HepG2 (cell line): Measurements from ENCODE around the gene C19orf33. TPM values are rescaled to one million over a fixed set of nuclear protein-coding genes. Genes with fewer than 3 reads are reported as not detected.

Source experiments
- ATF4 ChIP-seq, 2 experiments: fragments of 450-650 bp in 1 of 2; sonication (generic) in 1 of 2; formaldehyde crosslinking; IDR thresholded peaks; 2 replicates each; pipeline versions ENCODE4 v1.5.0 to v1.8.0; 2020 to 2022; ENCODE audit warnings: mild to moderate bottlenecking in 1 of 2, missing genetic modification reagents in 1 of 2
- DNMT3B ChIP-seq: conservative IDR thresholded peaks from 2 replicates; pipeline ENCODE4 v1.6.1; 2016; ENCODE audit warnings: missing biosample characterization, control low read depth
- EED ChIP-seq: sonication (generic); formaldehyde crosslinking; IDR thresholded peaks from 2 replicates; pipeline ENCODE4 v1.5.0; 2020; ENCODE audit warnings: mild to moderate bottlenecking, missing genetic modification reagents
- ELF4 ChIP-seq: sonication (generic); formaldehyde crosslinking; IDR thresholded peaks from 2 replicates; pipeline ENCODE4 v1.5.0; 2020; ENCODE audit warnings: missing genetic modification reagents, mild to moderate bottlenecking, moderate library complexity, borderline replicate concordance
- HMG20B ChIP-seq: conservative IDR thresholded peaks from 2 replicates; pipeline ENCODE4 v1.6.1; 2016; ENCODE audit warnings: missing genetic modification reagents, missing compliant biosample characterization
- MYC ChIP-seq: sonication (generic); formaldehyde crosslinking; IDR thresholded peaks from 2 replicates; pipeline ENCODE4 v1.9.0; 2021; ENCODE audit warnings: missing genetic modification reagents, borderline replicate concordance
- NFATC3 ChIP-seq: sonication (generic); formaldehyde crosslinking; IDR thresholded peaks from 2 replicates; pipeline ENCODE4 v1.5.1; 2020; ENCODE audit warnings: mild to moderate bottlenecking, missing genetic modification reagents
- POLR2AphosphoS5 ChIP-seq: IDR thresholded peaks from 2 replicates; pipeline ENCODE4 v1.6.1; 2012; ENCODE audit warnings: low read depth, low read length
- RERE ChIP-seq: IDR thresholded peaks from 2 replicates; pipeline ENCODE4 v1.6.1; 2016; ENCODE audit warnings: low read depth, missing genetic modification reagents, missing compliant biosample characterization
- SAFB2 ChIP-seq: sonication (generic); formaldehyde crosslinking; IDR thresholded peaks from 2 replicates; pipeline ENCODE4 v1.5.1; 2020; ENCODE audit warnings: missing genetic modification reagents, low read depth, mild to moderate bottlenecking, borderline replicate concordance
- THAP8 ChIP-seq: sonication (generic); formaldehyde crosslinking; IDR thresholded peaks from 2 replicates; pipeline ENCODE4 v1.5.1; 2020; ENCODE audit warnings: missing genetic modification reagents, mild to moderate bottlenecking, borderline replicate concordance
- ZBTB14 ChIP-seq: sonication (generic); formaldehyde crosslinking; IDR thresholded peaks from 2 replicates; pipeline ENCODE4 v1.4.0; 2020; ENCODE audit warnings: missing genetic modification reagents
- ZFAT ChIP-seq: sonication (generic); formaldehyde crosslinking; conservative IDR thresholded peaks from 2 replicates; pipeline ENCODE4 v1.8.1; 2023; ENCODE audit warnings: missing genetic modification reagents, inconsistent platforms
- ZNF232 ChIP-seq: sonication (generic); formaldehyde crosslinking; IDR thresholded peaks from 2 replicates; pipeline ENCODE4 v1.4.0; 2020; ENCODE audit warnings: missing genetic modification reagents, borderline replicate concordance
- ZNF329 ChIP-seq: sonication (generic); formaldehyde crosslinking; IDR thresholded peaks from 2 replicates; pipeline ENCODE4 v1.9.0; 2021; ENCODE audit warnings: low read depth, mild to moderate bottlenecking, missing genetic modification reagents
- ZNF546 ChIP-seq: sonication (generic); formaldehyde crosslinking; conservative IDR thresholded peaks from 2 replicates; pipeline ENCODE4 v1.8.1; 2023; ENCODE audit warnings: mild to moderate bottlenecking, missing genetic modification reagents
- ZNF557 ChIP-seq: sonication (generic); formaldehyde crosslinking; IDR thresholded peaks from 2 replicates; pipeline ENCODE4 v1.4.0; 2020; ENCODE audit warnings: missing genetic modification reagents
- ZNF674 ChIP-seq: sonication (generic); formaldehyde crosslinking; IDR thresholded peaks from 2 replicates; pipeline ENCODE4 v1.5.0; 2020; ENCODE audit warnings: low read depth, mild to moderate bottlenecking, missing genetic modification reagents
- ZNF761 ChIP-seq: sonication (generic); formaldehyde crosslinking; conservative IDR thresholded peaks from 2 replicates; pipeline ENCODE4 v1.4.0; 2020; ENCODE audit warnings: mild to moderate bottlenecking, missing genetic modification reagents
- polyA plus RNA-seq, 8 experiments: library from polyadenylated mRNA; depleted of rRNA in 3 of 8; stranded (reverse) in 7 of 8; unstranded in 1 of 8; fragments of >200 nt; fragmentation: Illumina TruSeq in 4 of 8; extraction: Trizol in 4 of 8; gene quantifications; 2 replicates each; pipeline versions ENCODE4 v1.2.1 to v1.2.3, GENCODE V29; 2011 to 2016; ENCODE audit warnings: low read depth in 4 of 8, missing spikeins in 1 of 8, mixed read lengths in 1 of 8; ENCODE audit not compliant: insufficient read depth in 1 of 8
- total RNA-seq, 5 experiments: library from RNA; depleted of rRNA; stranded (reverse); fragments of >200 nt; fragmentation: Illumina TruSeq; extraction: Trizol; gene quantifications; 2 replicates each; pipeline ENCODE4 v1.2.3, GENCODE V29; 2016; ENCODE audit warnings: low read depth in 1 of 5

The C19orf33 gene
- total and polyA plus RNA-seq, 2 of the 13 experiments (the other 11 are each of a cell fraction or from before 2014, with no cell fraction given) = 2.5 to 3.3 TPM

GRCh38 chr19:38315657-38316476, 11.8 kb downstream of the C19orf33 start, which contains the start of gene YIF1B (continued):
- no peak for TF ChIP-seq ZNF761 (CRISPR knock-in tag)
- no peak for TF ChIP-seq ZNF546 (CRISPR knock-in tag)
- no peak for TF ChIP-seq DNMT3B
- no peak; the same call in 1 of the 2 replicates for TF ChIP-seq SAFB2
- TF ChIP-seq HMG20B (CRISPR knock-in tag) = no peak
- TF ChIP-seq ZNF232 (CRISPR knock-in tag) = no peak
- TF ChIP-seq MYC (CRISPR knock-in tag) = peak; percentile 14; the same call in 1 of the 2 replicates
- TF ChIP-seq ZNF674 (CRISPR knock-in tag) = no peak
- TF ChIP-seq POLR2AphosphoS5 = peak; percentile 35; the same call in 1 of the 2 replicates
- no peak for TF ChIP-seq ATF4 (CRISPR knock-in tag; IDR thresholded peaks at IDR 0.05)
- no peak for TF ChIP-seq ZFAT (CRISPR knock-in tag)
- no peak for TF ChIP-seq EED (CRISPR knock-in tag)
- TF ChIP-seq ZBTB14 (CRISPR knock-in tag) = no peak
- no peak for TF ChIP-seq ELF4 (CRISPR knock-in tag)
- TF ChIP-seq NFATC3 = no peak
- no peak for TF ChIP-seq ZNF557 (CRISPR knock-in tag)
- no peak for TF ChIP-seq THAP8 (CRISPR knock-in tag)
- TF ChIP-seq ZNF329 (CRISPR knock-in tag) = no peak
- TF ChIP-seq RERE = no peak
